Activated CD8-positive, alpha-beta memory T cell treated with anti-CD3 and anti-CD28 coated beads, Interleukin-2, amount 50 U/mL, for 1 hour (primary cell): ENCODE data around the gene ZNF502.
"Not testable (repeated sequence)": the region's sequence is repeated elsewhere in the genome, so short reads cannot be mapped to it uniquely, and the experiment has no call there.

ENCODE experiments used
- DNase-seq: peaks from one replicate; pipeline ENCODE4 v3.0.0-alpha.2; 2020; ENCODE audit errors: extremely low read depth

ZNF502 gene

DNA sequence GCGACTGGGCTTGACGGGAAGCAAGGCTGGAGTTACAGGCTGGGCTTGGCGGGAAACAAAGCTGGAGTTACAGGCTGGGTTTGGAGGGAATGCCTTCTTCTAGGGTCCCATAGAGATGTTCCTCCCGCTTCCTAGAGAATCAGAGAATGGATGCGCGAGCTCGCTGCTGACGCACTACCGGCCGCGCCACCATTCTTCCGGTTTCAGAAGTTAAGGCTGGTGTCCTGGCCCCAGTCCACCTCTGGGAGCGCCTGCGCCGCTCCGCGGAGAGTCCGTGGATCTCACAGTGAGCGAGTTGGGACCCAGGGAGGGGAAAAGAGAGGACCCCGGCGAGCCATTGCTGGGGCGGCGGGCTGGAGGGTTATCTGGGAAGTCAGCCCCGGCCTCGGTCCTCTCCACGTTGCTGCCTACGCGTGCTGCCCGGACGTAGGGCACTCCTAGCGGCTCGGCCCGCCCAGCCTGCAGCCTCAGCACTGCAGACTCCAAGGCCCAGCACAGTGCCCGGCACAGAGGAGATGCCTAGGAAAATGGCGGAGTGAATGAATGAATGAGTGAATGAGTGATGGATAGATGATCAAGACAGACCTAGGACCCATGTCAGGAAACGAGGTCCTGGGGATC lies at the start of gene ZNF502:
Gene ZNF502, plus strand, starts transcription at position 206 of the 621 bp plus-strand sequence. CDS start 7,602 bp downstream, outside the sequence.
- no peak for DNase-seq

GRCh38 chr3:44665173-44665572 lies 47.3 kb upstream of the ZNF502 start:
- DNase-seq, result no peak

GRCh38 chr3:44666346-44666745 lies 46.1 kb upstream of the ZNF502 start:
- DNase-seq, result no peak

DNA sequence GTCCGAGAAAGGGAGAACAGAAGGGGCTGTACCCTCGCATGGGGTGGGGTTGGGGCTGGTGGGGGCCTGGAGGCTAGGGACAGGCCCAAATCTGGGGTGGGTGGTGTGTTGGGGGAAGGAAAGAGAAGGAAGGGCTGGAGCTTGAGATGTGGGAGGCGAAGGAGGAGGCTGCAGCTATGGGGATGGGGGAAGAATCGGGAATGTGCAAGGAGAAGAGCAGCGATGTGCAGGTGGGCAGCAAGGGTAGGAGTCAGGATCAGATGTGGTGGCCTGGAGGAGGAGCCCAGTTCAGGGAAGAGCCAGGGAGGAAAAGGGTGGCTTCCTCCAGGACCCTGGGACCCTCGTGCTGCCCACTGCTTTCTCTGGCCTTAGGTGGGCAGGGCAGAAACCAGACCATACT lies 42.7 kb upstream of the ZNF502 start:
- DNase-seq, result no peak

DNA sequence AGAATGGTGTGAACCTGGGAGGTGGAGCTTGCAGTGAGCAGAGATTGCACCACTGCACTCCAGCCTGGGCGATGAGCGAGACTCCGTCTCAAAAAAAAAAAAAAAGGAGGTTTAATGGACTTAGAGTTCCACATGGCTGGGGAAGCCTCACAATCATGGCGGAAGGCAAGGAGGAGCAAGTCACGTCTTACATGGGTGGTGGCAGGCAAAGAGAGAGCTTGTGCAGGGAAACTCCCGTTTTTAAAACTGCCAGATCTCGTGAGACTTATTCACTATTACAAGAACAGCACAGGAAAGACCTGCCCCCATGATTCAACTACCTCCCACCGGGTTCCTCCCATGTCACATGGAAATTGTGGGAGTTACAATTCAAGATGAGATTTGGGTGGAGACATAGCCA lies 39.0 kb upstream of the ZNF502 start:
- not testable (repeated sequence) for DNase-seq

GRCh38 chr3:44674211-44674610 lies 38.2 kb upstream of the ZNF502 start:
- DNase-seq, result no peak

GRCh38 chr3:44678480-44679116 lies 33.9 kb upstream of the ZNF502 start:
- DNase-seq, result no peak

- no peak for DNase-seq
These were observed 31.5 kb upstream of the ZNF502 start for GRCh38 chr3:44680921-44681455.

DNA sequence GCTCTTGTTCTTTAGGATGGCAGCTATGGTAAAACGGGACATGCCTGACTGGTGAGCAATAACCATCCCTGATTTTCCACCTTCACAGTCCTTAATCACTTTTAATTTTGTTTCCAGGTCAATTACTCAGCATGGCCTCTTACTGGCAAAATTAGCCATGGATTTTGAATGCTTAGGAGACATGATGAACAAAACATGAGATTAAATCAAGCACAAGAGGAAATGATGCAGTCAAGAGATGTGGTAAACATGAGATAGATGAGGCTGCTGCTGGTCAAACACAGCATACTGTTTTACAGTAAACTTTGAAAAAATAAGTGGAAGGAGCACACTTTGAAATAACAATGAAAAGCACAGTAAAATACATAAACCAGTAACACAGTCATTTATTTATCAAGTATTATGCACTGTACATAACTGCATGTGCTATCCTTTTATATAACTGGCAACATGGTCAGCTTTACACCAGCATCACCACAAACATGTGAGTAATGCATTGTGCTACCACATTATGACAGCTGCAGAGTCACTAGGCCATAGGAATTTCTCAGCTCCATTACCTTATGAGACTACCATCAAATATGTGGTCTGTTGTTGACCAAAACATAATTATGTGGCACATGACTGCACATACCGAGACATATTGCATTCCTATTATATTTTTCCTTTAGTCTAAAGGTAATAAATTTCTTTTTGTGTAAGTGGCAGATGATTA lies 30.1 kb upstream of the ZNF502 start:
- no peak for DNase-seq

GRCh38 chr3:44685128-44685800 lies 27.2 kb upstream of the ZNF502 start:
- DNase-seq, result no peak

DNA sequence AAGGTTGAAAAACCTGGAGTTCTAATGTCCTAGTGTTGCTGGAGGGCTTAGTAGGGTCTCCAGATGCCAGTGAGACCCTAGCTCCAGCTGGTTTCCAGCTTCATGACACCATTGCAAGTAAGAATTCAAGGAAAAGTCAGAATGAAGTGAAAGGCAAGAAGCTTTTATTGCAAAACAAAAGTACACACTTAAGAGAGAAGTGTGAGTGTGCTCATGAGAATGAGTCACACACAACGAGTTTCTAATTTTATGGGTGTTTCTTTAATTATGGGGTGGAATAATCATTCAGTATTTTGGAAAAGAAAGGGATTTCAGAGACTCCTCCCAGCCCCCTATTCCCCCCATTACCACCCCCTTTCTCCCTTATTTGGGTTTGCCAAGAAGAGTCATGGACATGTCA lies 24.6 kb upstream of the ZNF502 start:
- no peak for DNase-seq

- DNase-seq, result no peak
These were observed 9.0 kb downstream of the ZNF502 start for GRCh38 chr3:44721231-44722102.

DNA sequence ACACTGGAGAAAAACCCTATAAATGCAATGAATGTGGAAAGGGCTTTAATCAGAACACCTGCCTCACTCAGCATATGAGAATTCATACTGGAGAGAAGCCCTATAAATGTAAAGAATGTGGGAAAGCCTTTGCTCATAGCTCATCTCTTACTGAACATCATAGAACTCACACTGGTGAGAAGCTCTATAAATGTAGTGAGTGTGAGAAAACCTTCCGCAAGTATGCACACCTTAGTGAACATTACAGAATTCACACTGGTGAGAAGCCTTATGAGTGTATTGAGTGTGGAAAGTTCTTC lies 9.6 kb downstream of the ZNF502 start:
- DNase-seq, result no peak

GRCh38 chr3:44729384-44729910 lies 17.0 kb downstream of the ZNF502 start, which contains the start of gene ZNF501:
TSS of gene ZNF501 (plus strand) at chr3:44729635. CDS start at chr3:44734422, 4,787 bp downstream.
- peak; percentile 51 for DNase-seq

GRCh38 chr3:44734646-44735168 lies 22.2 kb downstream of the ZNF502 start:
- no peak for DNase-seq

- no peak for DNase-seq
These were observed 48.6 kb downstream of the ZNF502 start for GRCh38 chr3:44761101-44761423.

DNA sequence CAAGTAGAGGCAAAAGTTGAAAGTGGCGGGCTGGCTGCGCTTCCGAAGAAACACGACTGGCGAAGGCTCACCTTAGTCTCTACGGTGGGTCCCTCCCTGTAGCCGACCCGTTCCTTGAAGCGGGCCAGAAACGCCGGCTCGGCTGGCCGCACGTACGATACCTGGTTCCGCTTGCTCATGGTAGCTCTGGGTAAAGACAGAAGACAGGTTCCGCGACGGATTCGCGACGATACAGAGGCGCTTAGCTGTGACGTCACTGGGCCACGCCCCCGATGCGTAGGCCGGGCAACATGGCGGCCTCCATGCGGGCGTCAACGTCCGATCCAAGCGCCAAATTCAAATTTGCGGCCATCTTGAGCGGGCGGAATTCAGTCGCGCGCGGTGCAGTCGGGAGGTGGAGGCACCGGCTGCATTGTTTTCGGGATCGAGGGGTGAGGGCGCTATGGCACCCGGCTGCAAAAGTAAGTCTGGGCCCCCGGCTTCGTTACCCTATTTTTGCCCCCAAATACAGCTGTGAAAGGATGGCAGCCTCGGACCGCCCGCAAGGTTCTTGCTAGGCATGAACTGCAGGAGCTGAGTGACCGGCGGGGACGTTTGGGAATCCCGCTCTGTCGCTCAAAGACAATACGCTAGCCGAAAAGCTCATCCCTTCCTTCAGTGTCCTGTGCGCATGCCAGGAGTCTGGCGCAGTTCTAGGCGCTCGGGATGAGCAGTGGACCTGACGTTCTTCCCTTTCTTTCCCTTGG lies 49.1 kb downstream of the ZNF502 start, which contains the start of the genes KIAA1143 and KIF15:
Gene KIAA1143, minus strand, starts transcription at position 196 of the 746 bp plus-strand sequence. Its CDS starts 17 bp downstream, at position 179.
Gene KIF15, plus strand, starts transcription at position 371 of the 746 bp plus-strand sequence. Its CDS starts 72 bp downstream, at position 443.
- peak; percentile 92 for DNase-seq

DNA sequence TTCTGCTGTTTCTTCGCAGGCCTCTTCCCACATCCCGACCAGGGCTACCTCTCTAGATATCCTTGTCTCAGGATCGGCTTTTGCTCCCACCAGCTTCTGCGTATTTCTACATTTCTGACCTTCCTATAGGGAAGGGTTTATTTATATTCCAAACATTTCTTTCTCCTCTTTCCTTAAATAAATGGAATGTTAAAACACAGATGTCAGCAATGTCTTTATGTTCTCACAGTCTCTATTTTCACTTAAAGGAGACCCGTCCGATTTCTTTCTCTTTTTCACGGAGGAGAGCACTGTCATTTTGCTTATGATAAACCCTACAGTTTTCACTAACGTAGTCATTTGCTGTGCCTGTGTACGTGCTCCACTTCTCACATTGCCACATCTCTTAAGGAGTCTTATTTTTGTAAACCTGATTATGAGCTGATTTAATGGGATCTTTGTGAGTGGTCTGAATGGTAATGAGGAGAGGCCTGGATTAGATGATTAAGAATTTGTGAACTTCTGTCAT lies 49.8 kb downstream of the ZNF502 start:
- DNase-seq, result no peak

DNA sequence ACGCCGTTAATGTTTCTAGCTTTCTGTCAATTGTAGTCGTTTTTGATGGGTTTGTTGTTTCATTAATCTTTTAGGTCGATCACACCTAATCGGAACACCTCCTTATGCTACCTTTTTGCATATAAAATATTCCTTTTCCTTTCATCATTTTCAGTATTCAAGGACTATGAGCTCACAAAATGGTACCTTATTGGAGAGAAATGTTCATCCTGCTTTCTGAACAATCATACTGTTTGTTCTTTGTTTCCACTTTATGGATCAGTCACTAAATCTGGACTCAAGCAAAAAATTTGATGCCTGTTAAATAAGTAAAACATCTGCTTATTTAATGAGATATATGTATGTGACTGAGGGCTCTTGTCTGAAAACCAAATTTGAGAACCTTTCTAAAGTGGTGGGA lies 50.2 kb downstream of the ZNF502 start:
- DNase-seq, result no peak

DNA sequence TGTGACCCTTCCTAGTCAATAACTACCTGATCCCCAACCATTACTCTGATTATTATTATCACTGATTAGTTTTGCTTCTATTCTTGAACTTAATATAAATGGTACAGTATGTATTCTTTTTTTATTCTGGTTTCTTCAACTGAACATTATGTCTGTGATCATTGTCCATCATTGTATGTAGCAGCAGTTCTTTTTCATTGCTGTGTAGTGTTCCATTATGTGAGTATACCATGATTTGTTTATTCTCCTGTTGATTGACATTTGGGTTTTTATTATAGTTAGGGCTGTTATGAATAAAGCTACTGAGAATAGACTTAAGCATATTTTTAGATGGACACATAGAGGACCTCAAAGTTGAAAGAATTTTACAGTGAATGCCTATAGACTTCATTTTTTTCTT lies 51.8 kb downstream of the ZNF502 start:
- no peak for DNase-seq
